Lower leg skin (tissue), 4 donors: ENCODE measurements around the gene CDH23. TPM values are rescaled to one million over a fixed set of nuclear protein-coding genes. Genes with fewer than 3 reads are reported as not detected.

Experiments
- DNase-seq, 2 donors: peaks; one replicate each; pipeline ENCODE4 v3.0.0-alpha.2; 2019; ENCODE audit warnings: low spot score in 2 of 2
- H3K4me3 ChIP-seq: fragments of 200-600 bp; sonication (generic); 2 replicates; pipeline ENCODE4 v1.5.1; 2017; ENCODE audit warnings: mild to moderate bottlenecking, low read depth; ENCODE audit not compliant: poor library complexity, severe bottlenecking
- CTCF ChIP-seq, 3 donors: fragments of 450-650 bp; IDR thresholded peaks; one replicate each; pipeline ENCODE4 v1.5.1; 2016; ENCODE audit warnings: antibody characterized with exemption in 3 of 3, mild to moderate bottlenecking in 3 of 3, moderate library complexity in 2 of 3
- POLR2A ChIP-seq, 2 donors: fragments of 450-650 bp; IDR thresholded peaks; one replicate each; pipeline ENCODE4 v1.6.1; 2016 to 2017; ENCODE audit warnings: antibody characterized with exemption in 2 of 2, mild to moderate bottlenecking in 1 of 2, moderate library complexity in 1 of 2
- WGBS, 2 donors: methylation state at CpG; one replicate each; pipeline ENCODE4 v1.1.5; 2018; 5-methylcytosine and 5-hydroxymethylcytosine counted together
- intact Hi-C: fragments of 100-400 bp; cut with DNase I; formaldehyde crosslinking; loops from one replicate; pipeline ENCODE4 v1.15.0; 2023; ENCODE audit warnings: low total_unique reads
- total RNA-seq, 4 donors: library from RNA; depleted of rRNA; stranded (reverse); fragments of >200 nt; gene quantifications; one replicate each; pipeline ENCODE4 v1.1.0, GENCODE V29; 2016

Gene CDH23
- total RNA-seq, 4 donors from 2014 or later = 1.7 to 9.2 (median 2.6) TPM

GRCh38 chr10:71531485-71532446, 135.0 kb downstream of the CDH23 start:
- WGBS, 2 donors = 78 to 82% methylated on average over 10 of the region's 10 CpGs
- TF ChIP-seq CTCF (IDR thresholded peaks at IDR 0.05) = no peak
- TF ChIP-seq POLR2A (IDR thresholded peaks at IDR 0.05) = no peak
- intact Hi-C loops = no loop called here
- no peak overlapping the region for H3K4me3 ChIP-seq
- DNase-seq = no peak

- TF ChIP-seq POLR2A (IDR thresholded peaks at IDR 0.05) (no peak), CTCF (IDR thresholded peaks at IDR 0.05) (no peak)
- intact Hi-C loops = no loop called here
- 91 to 94% methylated on average over 11 of the region's 11 CpGs for WGBS, 2 donors
- no peak for DNase-seq
- H3K4me3 ChIP-seq = no peak overlapping the region
Measured at GRCh38 chr10:71532878-71533277, 136.2 kb downstream of the CDH23 start.

GRCh38 chr10:71533936-71534335, 137.2 kb downstream of the CDH23 start:
- 84 to 91% methylated on average over 7 of the region's 7 CpGs for WGBS, 2 donors
- intact Hi-C loops = no loop called here
- no peak for TF ChIP-seq CTCF (IDR thresholded peaks at IDR 0.05)
- no peak for TF ChIP-seq POLR2A (IDR thresholded peaks at IDR 0.05)
- no peak overlapping the region for H3K4me3 ChIP-seq
- no peak for DNase-seq

- intact Hi-C loops = no loop called here
- no peak for DNase-seq
- no peak for TF ChIP-seq POLR2A (IDR thresholded peaks at IDR 0.05)
- no peak for TF ChIP-seq CTCF (IDR thresholded peaks at IDR 0.05)
- no peak overlapping the region for H3K4me3 ChIP-seq
- 61 to 70% methylated on average over 4 of the region's 4 CpGs for whole genome bisulfite sequencing, 2 donors
Measured at GRCh38 chr10:71534568-71535194, 138.0 kb downstream of the CDH23 start.

- no peak for DNase-seq
- H3K4me3 ChIP-seq = no peak overlapping the region
- intact Hi-C loops = no loop called here
- TF ChIP-seq CTCF (IDR thresholded peaks at IDR 0.05) (no peak), POLR2A (IDR thresholded peaks at IDR 0.05) (no peak)
- 90 to 92% methylated on average over 6 of the region's 6 CpGs for WGBS, 2 donors
Measured at GRCh38 chr10:71536332-71536731, 139.6 kb downstream of the CDH23 start.
